ENCODE measurements around the gene SS18L1. TPM values are rescaled to one million over a fixed set of nuclear protein-coding genes. Genes with fewer than 3 reads are reported as not detected.

The SS18L1 gene
- total RNA-seq, 1 donor from 2014 or later: 16.3 TPM

- H3K9me3 ChIP-seq (ENCODE audit: insufficient read depth, low read depth, low read length): peaks cover 5% of the 10 kb centered on the region
- H4K20me1 ChIP-seq (ENCODE audit: insufficient read depth, low read length): no peaks in the 10 kb centered on the region
- FAIRE-seq (no peak), DNase-seq (ENCODE audit: low read depth) (no peak)
- H3K27ac ChIP-seq (ENCODE audit: low read depth, low read length): no peak overlapping the region
- no peak overlapping the region for H3K9ac ChIP-seq (ENCODE audit: low read length)
- H3K36me3 ChIP-seq (ENCODE audit: insufficient read depth, low read length): no peaks in the 10 kb centered on the region
- no peaks in the 10 kb centered on the region for H3K4me1 ChIP-seq (ENCODE audit: insufficient read depth, low read length)
- TF ChIP-seq CTCF (IDR thresholded peaks at IDR 0.05; ENCODE audit: insufficient read depth, low read depth, low read length) (no peak), EZH2 (IDR thresholded peaks at IDR 0.05; ENCODE audit: insufficient read depth, low read length) (no peak)
- H3K9me3 Mint-ChIP-seq (ENCODE audit: unreplicated experiment): peaks cover 3% of the 10 kb centered on the region
- H3K27ac Mint-ChIP-seq (ENCODE audit: unreplicated experiment): no peak overlapping the region
- no peak overlapping the region for H3K4me3 Mint-ChIP-seq (ENCODE audit: unreplicated experiment)
- peaks cover 35% of the 10 kb centered on the region for H3K27me3 Mint-ChIP-seq (ENCODE audit: low read depth, unreplicated experiment)
- no peaks in the 10 kb centered on the region for H3K4me1 Mint-ChIP-seq (ENCODE audit: low read depth, unreplicated experiment)
- no peak overlapping the region for H2AFZ ChIP-seq (ENCODE audit: low read depth, low read length)
- H3K79me2 ChIP-seq (ENCODE audit: insufficient read depth, low read length): no peaks in the 10 kb centered on the region
- H3K36me3 Mint-ChIP-seq (ENCODE audit: low read depth, unreplicated experiment): no peaks in the 10 kb centered on the region
- H3K27me3 ChIP-seq (ENCODE audit: insufficient read depth, low read length): peaks cover 5% of the 10 kb centered on the region
- no peak overlapping the region for H3K4me3 ChIP-seq (ENCODE audit: insufficient read depth, low read depth, low read length)
- H3K4me2 ChIP-seq (ENCODE audit: low read length): no peak overlapping the region
Observed at GRCh38 chr20:62229667-62230066, 86.1 kb downstream of the SS18L1 start.

- Histone ChIP-seq H3K79me2 (ENCODE audit: insufficient read depth, low read length) (no peaks in the 10 kb centered on the region), H3K36me3 (ENCODE audit: insufficient read depth, low read length) (no peaks in the 10 kb centered on the region), H3K27me3 (ENCODE audit: insufficient read depth, low read length) (peaks cover 5% of the 10 kb centered on the region), H2AFZ (ENCODE audit: low read depth, low read length) (no peak overlapping the region), H3K9ac (ENCODE audit: low read length) (no peak overlapping the region), H3K4me2 (ENCODE audit: low read length) (no peak overlapping the region), H3K4me1 (ENCODE audit: insufficient read depth, low read length) (no peaks in the 10 kb centered on the region), H3K4me3 (ENCODE audit: insufficient read depth, low read depth, low read length) (no peak overlapping the region), H4K20me1 (ENCODE audit: insufficient read depth, low read length) (no peaks in the 10 kb centered on the region), H3K27ac (ENCODE audit: low read depth, low read length) (no peak overlapping the region), H3K9me3 (ENCODE audit: insufficient read depth, low read depth, low read length) (peaks cover 5% of the 10 kb centered on the region)
- H3K9me3 Mint-ChIP-seq (ENCODE audit: unreplicated experiment): peaks cover 3% of the 10 kb centered on the region
- DNase-seq (ENCODE audit: low read depth): no peak
- H3K36me3 Mint-ChIP-seq (ENCODE audit: low read depth, unreplicated experiment): no peaks in the 10 kb centered on the region
- no peak overlapping the region for H3K27ac Mint-ChIP-seq (ENCODE audit: unreplicated experiment)
- no peak overlapping the region for H3K4me3 Mint-ChIP-seq (ENCODE audit: unreplicated experiment)
- H3K4me1 Mint-ChIP-seq (ENCODE audit: low read depth, unreplicated experiment): peaks cover 2% of the 10 kb centered on the region
- no peak for TF ChIP-seq CTCF (IDR thresholded peaks at IDR 0.05; ENCODE audit: insufficient read depth, low read depth, low read length)
- no peak for TF ChIP-seq EZH2 (IDR thresholded peaks at IDR 0.05; ENCODE audit: insufficient read depth, low read length)
- FAIRE-seq: no peak
- H3K27me3 Mint-ChIP-seq (ENCODE audit: low read depth, unreplicated experiment): peaks cover 29% of the 10 kb centered on the region
Observed at GRCh38 chr20:62230276-62230675, 86.7 kb downstream of the SS18L1 start.

- peaks cover 3% of the 10 kb centered on the region for H3K9me3 Mint-ChIP-seq (ENCODE audit: unreplicated experiment)
Observed at GRCh38 chr20:62230696-62231095, 87.1 kb downstream of the SS18L1 start.

More at GRCh38 chr20:62230696-62231095, 87.1 kb downstream of the SS18L1 start:
- Histone ChIP-seq H3K27ac (ENCODE audit: low read depth, low read length) (no peak overlapping the region), H2AFZ (ENCODE audit: low read depth, low read length) (no peak overlapping the region), H3K4me3 (ENCODE audit: insufficient read depth, low read depth, low read length) (no peak overlapping the region), H3K27me3 (ENCODE audit: insufficient read depth, low read length) (peaks cover 1% of the 10 kb centered on the region), H3K36me3 (ENCODE audit: insufficient read depth, low read length) (no peaks in the 10 kb centered on the region), H4K20me1 (ENCODE audit: insufficient read depth, low read length) (no peaks in the 10 kb centered on the region), H3K79me2 (ENCODE audit: insufficient read depth, low read length) (no peaks in the 10 kb centered on the region), H3K4me1 (ENCODE audit: insufficient read depth, low read length) (no peaks in the 10 kb centered on the region), H3K9ac (ENCODE audit: low read length) (no peak overlapping the region), H3K9me3 (ENCODE audit: insufficient read depth, low read depth, low read length) (peaks cover 5% of the 10 kb centered on the region), H3K4me2 (ENCODE audit: low read length) (no peak overlapping the region)
- Mint-ChIP-seq H3K27ac (ENCODE audit: unreplicated experiment) (no peak overlapping the region), H3K4me1 (ENCODE audit: low read depth, unreplicated experiment) (peaks cover 2% of the 10 kb centered on the region), H3K4me3 (ENCODE audit: unreplicated experiment) (no peak overlapping the region), H3K27me3 (ENCODE audit: low read depth, unreplicated experiment) (peaks cover 25% of the 10 kb centered on the region), H3K36me3 (ENCODE audit: low read depth, unreplicated experiment) (no peaks in the 10 kb centered on the region)
- FAIRE-seq (no peak), DNase-seq (ENCODE audit: low read depth) (no peak)
- TF ChIP-seq CTCF (IDR thresholded peaks at IDR 0.05; ENCODE audit: insufficient read depth, low read depth, low read length): no peak
- TF ChIP-seq EZH2 (IDR thresholded peaks at IDR 0.05; ENCODE audit: insufficient read depth, low read length): no peak

Data from astrocyte (in vitro differentiated cells and primary cell).